22Rv1 (cell line): ENCODE data around the gene UBAC1.

ENCODE experiments used
- H3K27ac ChIP-seq: fragments of 450-650 bp; 2 replicates; pipeline ENCODE4 v1.5.1; 2017
- ZFX ChIP-seq: fragments of 450-650 bp; IDR thresholded peaks from 2 replicates; pipeline ENCODE4 v1.6.1; 2017; ENCODE audit warnings: antibody characterized with exemption, borderline replicate concordance
- TF ChIP-seq, protein P1 (sequence below): fragments of 450-650 bp; IDR thresholded peaks from 2 replicates; pipeline ENCODE4 v1.5.1; 2017; ENCODE audit warnings: mild to moderate bottlenecking

UBAC1 gene, protein sequence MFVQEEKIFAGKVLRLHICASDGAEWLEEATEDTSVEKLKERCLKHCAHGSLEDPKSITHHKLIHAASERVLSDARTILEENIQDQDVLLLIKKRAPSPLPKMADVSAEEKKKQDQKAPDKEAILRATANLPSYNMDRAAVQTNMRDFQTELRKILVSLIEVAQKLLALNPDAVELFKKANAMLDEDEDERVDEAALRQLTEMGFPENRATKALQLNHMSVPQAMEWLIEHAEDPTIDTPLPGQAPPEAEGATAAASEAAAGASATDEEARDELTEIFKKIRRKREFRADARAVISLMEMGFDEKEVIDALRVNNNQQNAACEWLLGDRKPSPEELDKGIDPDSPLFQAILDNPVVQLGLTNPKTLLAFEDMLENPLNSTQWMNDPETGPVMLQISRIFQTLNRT

DNA sequence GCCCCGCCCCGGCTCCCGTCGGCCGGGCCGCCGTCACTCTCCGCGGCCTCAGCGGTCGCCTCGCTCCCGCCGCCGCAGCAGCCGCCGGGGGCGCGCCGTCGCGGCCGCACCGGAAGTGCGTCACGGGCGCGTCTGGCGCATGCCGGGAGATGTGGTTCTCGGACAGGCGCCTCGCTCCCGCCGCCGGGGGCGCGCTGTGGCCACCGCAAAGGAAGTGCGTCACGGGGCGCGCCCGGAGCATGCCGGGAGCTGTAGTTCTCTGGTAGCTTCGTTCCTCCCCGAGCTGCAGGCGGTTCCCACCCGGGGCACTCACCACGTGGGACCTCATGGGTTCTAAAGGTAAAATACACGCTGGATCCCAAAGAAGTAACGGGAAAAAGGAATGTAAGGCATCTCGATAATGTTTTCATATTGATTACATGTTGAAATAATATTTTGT lies at the start of gene UBAC1:
Gene UBAC1 (minus strand): TSS at position 97 of the 439 bp plus-strand sequence. CDS start 211 bp downstream, outside the sequence.
- peak within 1 kb of the TSS; percentile 75 for H3K27ac ChIP-seq
- TF ChIP-seq, protein P1, sequence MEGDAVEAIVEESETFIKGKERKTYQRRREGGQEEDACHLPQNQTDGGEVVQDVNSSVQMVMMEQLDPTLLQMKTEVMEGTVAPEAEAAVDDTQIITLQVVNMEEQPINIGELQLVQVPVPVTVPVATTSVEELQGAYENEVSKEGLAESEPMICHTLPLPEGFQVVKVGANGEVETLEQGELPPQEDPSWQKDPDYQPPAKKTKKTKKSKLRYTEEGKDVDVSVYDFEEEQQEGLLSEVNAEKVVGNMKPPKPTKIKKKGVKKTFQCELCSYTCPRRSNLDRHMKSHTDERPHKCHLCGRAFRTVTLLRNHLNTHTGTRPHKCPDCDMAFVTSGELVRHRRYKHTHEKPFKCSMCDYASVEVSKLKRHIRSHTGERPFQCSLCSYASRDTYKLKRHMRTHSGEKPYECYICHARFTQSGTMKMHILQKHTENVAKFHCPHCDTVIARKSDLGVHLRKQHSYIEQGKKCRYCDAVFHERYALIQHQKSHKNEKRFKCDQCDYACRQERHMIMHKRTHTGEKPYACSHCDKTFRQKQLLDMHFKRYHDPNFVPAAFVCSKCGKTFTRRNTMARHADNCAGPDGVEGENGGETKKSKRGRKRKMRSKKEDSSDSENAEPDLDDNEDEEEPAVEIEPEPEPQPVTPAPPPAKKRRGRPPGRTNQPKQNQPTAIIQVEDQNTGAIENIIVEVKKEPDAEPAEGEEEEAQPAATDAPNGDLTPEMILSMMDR, result peak; percentile 62
- TF ChIP-seq ZFX, result no peak

DNA sequence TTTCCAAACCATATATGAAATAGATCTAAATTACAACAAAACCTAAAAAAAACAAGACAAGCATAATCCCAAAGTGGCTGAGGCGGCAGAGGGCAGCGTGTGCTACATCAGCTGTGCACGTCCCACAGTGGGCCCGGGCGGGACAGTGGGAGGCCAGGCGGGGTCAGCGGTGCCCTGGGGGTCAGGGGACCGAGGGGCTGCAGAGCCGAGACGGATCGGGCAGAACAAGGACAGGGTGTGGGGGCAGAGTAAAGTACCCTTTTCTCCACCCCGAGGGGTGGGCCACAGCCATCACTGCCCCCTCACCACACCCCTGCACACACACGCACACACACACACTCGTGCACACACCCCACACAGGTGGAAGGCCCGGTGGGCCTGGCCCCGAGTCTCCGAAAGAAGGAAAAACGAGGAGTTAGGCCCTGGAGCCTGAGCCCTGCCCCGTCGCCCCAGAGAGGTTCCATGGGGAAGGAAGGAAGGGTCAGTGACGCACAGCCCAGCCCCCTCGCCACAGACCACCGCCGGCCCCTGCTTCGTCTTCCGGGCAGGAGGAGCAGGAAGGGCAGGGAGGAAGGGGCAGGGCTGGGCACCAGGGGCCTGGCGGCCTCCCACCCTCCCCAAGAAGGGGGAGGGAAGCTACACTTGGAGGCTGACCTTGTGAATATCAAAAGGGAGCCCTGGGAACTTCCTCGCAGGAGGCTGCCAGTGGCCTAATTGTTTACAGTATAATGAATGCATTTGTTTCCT lies 49.6 kb upstream of the UBAC1 start:
- H3K27ac ChIP-seq, result no peak overlapping the region
- TF ChIP-seq ZFX, result no peak
- TF ChIP-seq, protein P1, result no peak

DNA sequence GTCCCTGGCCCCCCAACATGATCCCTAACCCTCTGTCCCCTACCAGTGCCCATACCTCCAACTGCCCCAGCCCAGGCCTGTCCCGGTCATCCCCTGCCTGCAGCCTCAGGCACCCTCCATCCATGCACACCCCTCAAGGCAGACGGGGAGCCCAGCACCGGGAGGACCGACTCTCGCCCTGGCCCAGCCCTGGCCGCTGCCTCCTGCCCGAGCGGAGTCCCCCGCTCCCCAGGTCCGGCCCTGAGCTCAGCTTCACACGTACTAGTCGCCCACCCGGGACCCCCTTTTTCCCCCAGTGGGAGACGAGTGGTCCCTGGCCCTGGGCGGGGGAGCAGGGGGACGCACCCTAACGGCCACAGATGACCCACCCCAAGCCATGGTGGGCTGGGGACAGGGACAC lies 49.0 kb upstream of the UBAC1 start:
- TF ChIP-seq, protein P1, result no peak
- no peak for TF ChIP-seq ZFX
- H3K27ac ChIP-seq, result no peak overlapping the region

DNA sequence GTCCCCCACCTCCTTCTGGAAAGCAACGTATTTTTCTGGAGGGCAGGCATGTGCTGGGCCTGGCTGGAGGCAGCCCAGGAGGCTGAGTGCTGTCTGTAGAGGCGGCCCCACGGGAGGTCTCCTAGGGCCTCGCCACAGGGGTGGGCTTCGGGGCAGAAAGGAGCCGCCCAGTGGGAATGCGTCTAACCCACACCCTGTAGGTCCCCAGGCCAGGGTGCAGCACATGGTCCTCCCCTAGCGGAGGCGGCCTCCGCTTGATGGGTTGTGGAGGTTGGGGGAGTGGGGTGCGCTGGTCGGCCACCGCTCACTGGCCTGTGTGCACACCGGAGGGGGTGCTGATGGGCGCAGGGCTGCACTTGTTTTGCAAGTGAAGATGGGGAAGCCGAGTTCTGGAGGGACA lies 48.3 kb upstream of the UBAC1 start:
- no peak overlapping the region for H3K27ac ChIP-seq
- TF ChIP-seq, protein P1, result no peak
- TF ChIP-seq ZFX, result no peak

DNA sequence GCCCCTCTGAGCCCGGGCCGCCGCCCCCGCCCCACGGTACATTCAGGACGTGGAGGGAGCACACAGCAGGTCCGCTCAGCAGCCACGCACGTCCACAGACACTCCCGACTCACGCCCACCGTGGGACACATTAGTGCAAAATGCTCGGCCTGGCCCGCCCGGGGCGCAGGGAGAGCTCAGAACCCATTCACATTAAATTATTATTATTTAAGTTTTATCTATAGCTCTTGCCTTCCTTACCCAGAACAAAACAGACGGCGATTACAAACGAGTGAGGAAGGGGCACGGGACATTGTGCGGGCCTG lies 47.5 kb upstream of the UBAC1 start:
- TF ChIP-seq, protein P1, result no peak
- no peak for TF ChIP-seq ZFX
- no peak overlapping the region for H3K27ac ChIP-seq

DNA sequence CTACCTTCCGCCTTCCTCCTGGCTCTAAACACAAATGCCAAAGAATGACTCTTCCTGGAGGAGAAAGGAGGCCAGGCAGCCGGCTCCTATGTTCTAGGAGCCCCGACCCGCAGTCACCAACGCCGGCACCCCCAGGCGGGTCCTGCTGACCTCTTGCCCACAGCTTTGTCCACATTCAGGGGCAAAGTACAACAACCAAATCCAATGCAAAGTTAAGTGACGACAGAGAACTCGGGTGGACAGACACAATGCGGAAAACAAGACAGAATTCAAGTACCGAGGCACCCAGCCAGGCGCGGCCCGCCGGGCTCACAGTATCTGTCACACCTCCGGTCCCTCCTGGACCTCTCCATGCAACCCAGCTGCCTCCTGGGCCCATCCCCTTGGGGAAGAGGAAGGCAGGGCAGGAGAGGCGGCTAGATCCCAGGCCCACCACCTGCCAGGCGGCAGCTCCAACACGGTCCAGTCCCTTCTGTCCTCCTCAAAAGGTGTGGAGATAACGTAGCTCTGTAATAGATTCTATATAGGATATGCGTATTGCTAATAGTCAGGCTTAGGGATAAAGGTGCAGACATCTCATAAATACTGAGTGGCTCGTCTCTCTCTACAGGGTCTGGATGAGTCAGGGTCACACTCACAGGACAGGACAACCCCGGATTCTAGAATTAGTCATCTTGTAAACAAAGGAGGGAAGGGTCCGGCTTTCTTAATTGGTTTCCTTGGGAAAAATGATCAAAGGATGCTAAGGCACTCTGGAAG lies 46.9 kb upstream of the UBAC1 start:
- TF ChIP-seq ZFX, result no peak
- TF ChIP-seq, protein P1, result no peak
- H3K27ac ChIP-seq, result no peak overlapping the region
